Peyer's patch (tissue), 4 donors: Measurements from ENCODE around the gene CDC37.

ENCODE experiments used
- POLR2A ChIP-seq, 2 donors: fragments of 450-650 bp; IDR thresholded peaks; one replicate each; pipeline ENCODE4 v1.5.1; 2017; ENCODE audit warnings: antibody characterized with exemption in 2 of 2, mild to moderate bottlenecking in 2 of 2, moderate library complexity in 2 of 2
- TF ChIP-seq, protein P1 (sequence below), 6 experiments: fragments of 450-650 bp in 4 of 6; fragments of 200-600 bp in 2 of 6; sonication (generic) in 1 of 6; IDR thresholded peaks; one replicate each; pipeline ENCODE4 v1.5.1; 2017 to 2019; ENCODE audit warnings: antibody characterized with exemption in 6 of 6, mild to moderate bottlenecking in 3 of 6, moderate library complexity in 1 of 6

- TF ChIP-seq, protein P1, sequence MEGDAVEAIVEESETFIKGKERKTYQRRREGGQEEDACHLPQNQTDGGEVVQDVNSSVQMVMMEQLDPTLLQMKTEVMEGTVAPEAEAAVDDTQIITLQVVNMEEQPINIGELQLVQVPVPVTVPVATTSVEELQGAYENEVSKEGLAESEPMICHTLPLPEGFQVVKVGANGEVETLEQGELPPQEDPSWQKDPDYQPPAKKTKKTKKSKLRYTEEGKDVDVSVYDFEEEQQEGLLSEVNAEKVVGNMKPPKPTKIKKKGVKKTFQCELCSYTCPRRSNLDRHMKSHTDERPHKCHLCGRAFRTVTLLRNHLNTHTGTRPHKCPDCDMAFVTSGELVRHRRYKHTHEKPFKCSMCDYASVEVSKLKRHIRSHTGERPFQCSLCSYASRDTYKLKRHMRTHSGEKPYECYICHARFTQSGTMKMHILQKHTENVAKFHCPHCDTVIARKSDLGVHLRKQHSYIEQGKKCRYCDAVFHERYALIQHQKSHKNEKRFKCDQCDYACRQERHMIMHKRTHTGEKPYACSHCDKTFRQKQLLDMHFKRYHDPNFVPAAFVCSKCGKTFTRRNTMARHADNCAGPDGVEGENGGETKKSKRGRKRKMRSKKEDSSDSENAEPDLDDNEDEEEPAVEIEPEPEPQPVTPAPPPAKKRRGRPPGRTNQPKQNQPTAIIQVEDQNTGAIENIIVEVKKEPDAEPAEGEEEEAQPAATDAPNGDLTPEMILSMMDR (IDR thresholded peaks at IDR 0.05), result no peak
- TF ChIP-seq POLR2A (IDR thresholded peaks at IDR 0.05), result no peak
Observed at GRCh38 chr19:10368101-10368803, 35.1 kb downstream of the CDC37 start.
